Transverse colon (tissue), 4 donors: ENCODE results near the gene SOS1. TPM values are rescaled to one million over a fixed set of nuclear protein-coding genes. Genes with fewer than 3 reads are reported as not detected.

Source experiments
- DNase-seq: peaks from one replicate; pipeline ENCODE4 v3.0.0-alpha.2; 2019
- H3K27ac ChIP-seq, 4 donors: fragments of 200-600 bp; sonication (generic); 2 replicates each; pipeline ENCODE4 v1.5.1; 2016 to 2018; ENCODE audit warnings: inconsistent platforms in 4 of 4
- H3K27me3 ChIP-seq: fragments of 200-600 bp; sonication (generic); 2 replicates; pipeline ENCODE4 v1.5.1; 2017; ENCODE audit warnings: inconsistent platforms
- H3K36me3 ChIP-seq, 4 donors: fragments of 200-600 bp; sonication (generic); 2 replicates each; pipeline ENCODE4 v1.5.1; 2017 to 2019; ENCODE audit warnings: inconsistent platforms in 4 of 4
- H3K4me1 ChIP-seq, 4 donors: fragments of 200-600 bp; sonication (generic); 2 replicates each; pipeline ENCODE4 v1.5.1; 2017 to 2020; ENCODE audit warnings: inconsistent platforms in 4 of 4
- H3K4me3 ChIP-seq, 4 donors: fragments of 200-600 bp; sonication (generic); 1 replicate in 1 of 4; 2 replicates in 3 of 4; pipeline versions ENCODE4 v1.5.1 to v1.6.1; 2017 to 2019; ENCODE audit warnings: inconsistent platforms in 4 of 4
- H3K9me3 ChIP-seq, 2 donors: fragments of 200-600 bp; sonication (generic); 2 replicates each; pipeline ENCODE4 v1.5.1; 2017 to 2019; ENCODE audit warnings: inconsistent platforms in 2 of 2
- CTCF ChIP-seq, 5 experiments: fragments of 200-600 bp in 3 of 5; fragments of 450-650 bp in 2 of 5; sonication (generic) in 3 of 5; IDR thresholded peaks; 1 replicate in 2 of 5; 2 replicates in 3 of 5; pipeline ENCODE4 v1.5.1; 2016 to 2017; ENCODE audit warnings: antibody characterized with exemption in 5 of 5, inconsistent platforms in 3 of 5, mild to moderate bottlenecking in 2 of 5, moderate library complexity in 1 of 5
- EP300 ChIP-seq: sonication (generic); formaldehyde crosslinking; IDR thresholded peaks from one replicate; pipeline ENCODE4 v1.6.1; 2017; ENCODE audit warnings: antibody characterized with exemption, low read depth
- POLR2A ChIP-seq: fragments of 450-650 bp; IDR thresholded peaks from one replicate; pipeline ENCODE4 v1.6.1; 2016; ENCODE audit warnings: antibody characterized with exemption, mild to moderate bottlenecking, moderate library complexity
- POLR2AphosphoS5 ChIP-seq, 3 donors: sonication (generic); formaldehyde crosslinking; IDR thresholded peaks; one replicate each; pipeline ENCODE4 v1.6.1; 2016; ENCODE audit warnings: antibody characterized with exemption in 3 of 3
- WGBS, 2 donors: methylation state at CpG; one replicate each; pipeline ENCODE4 v1.1.5; 2018; ENCODE audit warnings: low coverage in 1 of 2; 5-methylcytosine and 5-hydroxymethylcytosine counted together
- in situ Hi-C, 4 donors: fragments of 200-750 bp; cut with MboI; loops; one replicate each; pipeline versions ENCODE4 v1.15.0 to v1.15.1; 2017; ENCODE audit warnings: low sequenced_read_pairs in 3 of 4, low pct_ligation_motif_present in 1 of 4, low pct_unique_long_range_greater_than_20kb in 1 of 4
- intact Hi-C: fragments of 100-400 bp; cut with DNase I; formaldehyde crosslinking; loops from one replicate; pipeline ENCODE4 v1.15.1; 2023; ENCODE audit warnings: low total_unique reads
- total RNA-seq, 4 donors: library from RNA; depleted of rRNA; stranded (reverse); fragments of >200 nt; gene quantifications; one replicate each; pipeline ENCODE4 v1.1.0, GENCODE V29; 2016

Gene SOS1
- total RNA-seq, 4 donors from 2014 or later = 13.9 to 43.8 (median 23.0) TPM

GRCh38 chr2:38978296-38978903 is 142.5 kb downstream of the SOS1 start:
- intact Hi-C loops = no loop called here
- in situ Hi-C loops = no loop called here
- DNase-seq = no peak
- no peaks in the 10 kb centered on the region for H3K4me1 ChIP-seq
- 88 to 90% methylated on average over 5 of the region's 5 CpGs for WGBS, 2 donors
- H3K4me3 ChIP-seq = no peak overlapping the region
- H3K27me3 ChIP-seq = no peaks in the 10 kb centered on the region
- H3K36me3 ChIP-seq = no peaks in the 10 kb centered on the region
- no peak for TF ChIP-seq CTCF (IDR thresholded peaks at IDR 0.05)
- no peak overlapping the region for H3K27ac ChIP-seq
- H3K9me3 ChIP-seq = no peaks in the 10 kb centered on the region

GRCh38 chr2:38977047-38977446 is 143.8 kb downstream of the SOS1 start:
- H3K4me1 ChIP-seq = no peaks in the 10 kb centered on the region
- WGBS, 2 donors = 88 to 97% methylated on average over 3 of the region's 3 CpGs
- no peak overlapping the region for H3K4me3 ChIP-seq
- H3K27me3 ChIP-seq = no peaks in the 10 kb centered on the region
- in situ Hi-C loops = no loop called here
- no peak for TF ChIP-seq CTCF (IDR thresholded peaks at IDR 0.05)
- TF ChIP-seq POLR2A = no peak
- TF ChIP-seq POLR2AphosphoS5 (IDR thresholded peaks at IDR 0.05) = no peak
- no peak for TF ChIP-seq EP300
- H3K9me3 ChIP-seq = no peaks in the 10 kb centered on the region
- H3K36me3 ChIP-seq = no peaks in the 10 kb centered on the region
- H3K27ac ChIP-seq = no peak overlapping the region
- intact Hi-C loops = no loop called here
- no peak for DNase-seq

GRCh38 chr2:38975042-38975441 is 145.8 kb downstream of the SOS1 start:
- Histone ChIP-seq H3K36me3 (no peaks in the 10 kb centered on the region), H3K4me3 (no peak overlapping the region), H3K4me1 (no peaks in the 10 kb centered on the region), H3K27me3 (no peaks in the 10 kb centered on the region), H3K27ac (peak overlapping the region in 1 of 4 donors; percentile 6), H3K9me3 (no peaks in the 10 kb centered on the region)
- no peak for DNase-seq
- in situ Hi-C loops = no loop called here
- TF ChIP-seq EP300 (no peak), CTCF (IDR thresholded peaks at IDR 0.05) (no peak), POLR2A (no peak), POLR2AphosphoS5 (IDR thresholded peaks at IDR 0.05) (no peak)
- intact Hi-C loops = no loop called here
- 67 to 77% methylated on average over 6 of the region's 6 CpGs for WGBS, 2 donors

- intact Hi-C loops (no loop called here), in situ Hi-C loops (no loop called here)
- no peak for DNase-seq
- Histone ChIP-seq H3K4me1 (no peaks in the 10 kb centered on the region), H3K27me3 (no peaks in the 10 kb centered on the region), H3K36me3 (no peaks in the 10 kb centered on the region), H3K4me3 (no peak overlapping the region), H3K9me3 (no peaks in the 10 kb centered on the region), H3K27ac (no peak overlapping the region)
- TF ChIP-seq POLR2AphosphoS5 (IDR thresholded peaks at IDR 0.05) (no peak), CTCF (IDR thresholded peaks at IDR 0.05) (no peak), POLR2A (no peak), EP300 (no peak)
These were observed 147.6 kb downstream of the SOS1 start for GRCh38 chr2:38973266-38973665.
